Tibial nerve (tissue), 4 donors: ENCODE data around the gene PLCB1. TPM values are rescaled to one million over a fixed set of nuclear protein-coding genes. Genes with fewer than 3 reads are reported as not detected.
"Not testable (repeated sequence)": the region's sequence is repeated elsewhere in the genome, so short reads cannot be mapped to it uniquely, and the experiment has no call there.

ENCODE experiments used
- DNase-seq, 2 donors: peaks; one replicate each; pipeline ENCODE4 v3.0.0-alpha.2; 2019; ENCODE audit warnings: low spot score in 2 of 2
- H3K27ac ChIP-seq, 4 donors: fragments of 200-600 bp; sonication (generic) in 3 of 4; one replicate each; pipeline ENCODE4 v1.5.1; 2017 to 2019; ENCODE audit warnings: mild to moderate bottlenecking in 1 of 4
- H3K27me3 ChIP-seq, 2 donors: fragments of 200-600 bp; sonication (generic) in 1 of 2; one replicate each; pipeline versions ENCODE4 v1.5.1 to v1.6.0; 2017 to 2019
- H3K36me3 ChIP-seq, 3 donors: fragments of 200-600 bp; sonication (generic); one replicate each; pipeline ENCODE4 v1.5.1; 2018 to 2019
- H3K4me1 ChIP-seq, 4 donors: fragments of 200-600 bp; sonication (generic) in 3 of 4; one replicate each; pipeline ENCODE4 v1.5.1; 2017 to 2019
- H3K4me3 ChIP-seq, 4 donors: fragments of 200-600 bp; sonication (generic) in 3 of 4; one replicate each; pipeline ENCODE4 v1.5.1; 2017 to 2019; ENCODE audit warnings: mild to moderate bottlenecking in 1 of 4, moderate library complexity in 1 of 4
- H3K9me3 ChIP-seq, 4 donors: fragments of 200-600 bp; sonication (generic) in 3 of 4; one replicate each; pipeline ENCODE4 v1.5.1; 2017 to 2019
- CTCF ChIP-seq, 5 experiments: fragments of 200-600 bp in 3 of 5; fragments of 450-650 bp in 2 of 5; sonication (generic) in 3 of 5; IDR thresholded peaks; one replicate each; pipeline ENCODE4 v1.5.1; 2016 to 2019; ENCODE audit warnings: antibody characterized with exemption in 5 of 5, mild to moderate bottlenecking in 3 of 5, moderate library complexity in 2 of 5
- EP300 ChIP-seq, 2 donors: sonication (generic); formaldehyde crosslinking; IDR thresholded peaks; one replicate each; pipeline ENCODE4 v1.6.1; 2017; ENCODE audit warnings: antibody characterized with exemption in 2 of 2, mild to moderate bottlenecking in 1 of 2
- POLR2A ChIP-seq, 2 donors: fragments of 450-650 bp; IDR thresholded peaks; one replicate each; pipeline ENCODE4 v1.6.1; 2017; ENCODE audit warnings: antibody characterized with exemption in 2 of 2, mild to moderate bottlenecking in 2 of 2, moderate library complexity in 2 of 2
- WGBS, 2 donors: methylation state at CpG; one replicate each; pipeline ENCODE4 v1.1.5; 2018; 5-methylcytosine and 5-hydroxymethylcytosine counted together
- total RNA-seq, 4 donors: library from RNA; depleted of rRNA; stranded (reverse); fragments of >200 nt; gene quantifications; one replicate each; pipeline ENCODE4 v1.1.0, GENCODE V29; 2016

PLCB1 gene
- total RNA-seq, 4 donors from 2014 or later = 34.7 to 52.8 (median 39.2) TPM

GRCh38 chr20:8851446-8851845 lies 719.4 kb downstream of the PLCB1 start:
- Histone ChIP-seq H3K36me3 (no peaks in the 10 kb centered on the region), H3K4me3 (no peak overlapping the region), H3K4me1 (peaks cover 0 to 33% (median 10%) of the 10 kb centered on the region in 4 donors), H3K27me3 (no peaks in the 10 kb centered on the region), H3K9me3 (no peaks in the 10 kb centered on the region), H3K27ac (no peak overlapping the region)
- 100% methylated on average over 1 of the region's 1 CpG for WGBS, 2 donors
- DNase-seq = no peak
- TF ChIP-seq CTCF (IDR thresholded peaks at IDR 0.05) (no peak), POLR2A (IDR thresholded peaks at IDR 0.05) (no peak), EP300 (IDR thresholded peaks at IDR 0.05) (no peak)

- Histone ChIP-seq H3K4me1 (peaks cover 0 to 33% (median 10%) of the 10 kb centered on the region in 4 donors), H3K27ac (peak overlapping the region in 1 of 4 donors; percentile 22)
- not testable (repeated sequence) for H3K4me3 ChIP-seq, DNase-seq, H3K9me3 ChIP-seq, H3K36me3 ChIP-seq, H3K27me3 ChIP-seq
- 89 to 95% methylated on average over 2 of the region's 2 CpGs for WGBS, 2 donors
Measured at GRCh38 chr20:8851919-8852318, 719.9 kb downstream of the PLCB1 start.

GRCh38 chr20:8853211-8853610 lies 721.1 kb downstream of the PLCB1 start:
- H3K4me1 ChIP-seq = peaks cover 0 to 38% (median 10%) of the 10 kb centered on the region in 4 donors
- not testable (repeated sequence) for H3K9me3 ChIP-seq, H3K36me3 ChIP-seq, H3K4me3 ChIP-seq, H3K27me3 ChIP-seq, DNase-seq
- WGBS, 2 donors = 43 to 57% methylated on average over 3 of the region's 3 CpGs
- peak overlapping the region in 2 of 4 donors; percentile 70 to 74 for H3K27ac ChIP-seq

GRCh38 chr20:8853805-8854338 lies 721.8 kb downstream of the PLCB1 start:
- H3K27me3 ChIP-seq = no peaks in the 10 kb centered on the region
- H3K4me3 ChIP-seq = peak overlapping the region in 1 of 4 donors; percentile 23
- peak in 1 of 2 donors; percentile 60 for DNase-seq
- peak overlapping the region; percentile 34 to 74 (median 54) for H3K27ac ChIP-seq
- no peaks in the 10 kb centered on the region for H3K9me3 ChIP-seq
- 4 to 6% methylated on average over 6 of the region's 6 CpGs for WGBS, 2 donors
- no peaks in the 10 kb centered on the region for H3K36me3 ChIP-seq
- peaks cover 0 to 42% (median 10%) of the 10 kb centered on the region in 4 donors for H3K4me1 ChIP-seq
- TF ChIP-seq EP300 (IDR thresholded peaks at IDR 0.05) (peak in 1 of 2 donors; percentile 52), CTCF (IDR thresholded peaks at IDR 0.05) (peak; percentile 79 to 92 (median 90)), POLR2A (IDR thresholded peaks at IDR 0.05) (no peak)

- Histone ChIP-seq H3K27me3 (no peaks in the 10 kb centered on the region), H3K9me3 (no peaks in the 10 kb centered on the region), H3K27ac (peak overlapping the region; percentile 34 to 74 (median 54)), H3K36me3 (no peaks in the 10 kb centered on the region), H3K4me3 (peak overlapping the region in 2 of 4 donors; percentile 3 to 23), H3K4me1 (peaks cover 0 to 42% (median 10%) of the 10 kb centered on the region in 4 donors)
- DNase-seq = peak in 1 of 2 donors; percentile 22
- WGBS, 2 donors = 15 to 35% methylated on average over 12 of the region's 12 CpGs
- TF ChIP-seq POLR2A (IDR thresholded peaks at IDR 0.05) = no peak
- no peak for TF ChIP-seq EP300 (IDR thresholded peaks at IDR 0.05)
- no peak for TF ChIP-seq CTCF (IDR thresholded peaks at IDR 0.05)
Measured at GRCh38 chr20:8854571-8854970, 722.5 kb downstream of the PLCB1 start.

- Histone ChIP-seq H3K4me3 (no peak overlapping the region), H3K27ac (peak overlapping the region; percentile 5 to 77 (median 50)), H3K36me3 (no peaks in the 10 kb centered on the region), H3K27me3 (no peaks in the 10 kb centered on the region), H3K9me3 (no peaks in the 10 kb centered on the region), H3K4me1 (peaks cover 0 to 42% (median 10%) of the 10 kb centered on the region in 4 donors)
- no peak for DNase-seq
- TF ChIP-seq CTCF (IDR thresholded peaks at IDR 0.05) = no peak
- no peak for TF ChIP-seq POLR2A (IDR thresholded peaks at IDR 0.05)
- TF ChIP-seq EP300 (IDR thresholded peaks at IDR 0.05) = peak; percentile 31 to 65
Measured at GRCh38 chr20:8855315-8855714, 723.2 kb downstream of the PLCB1 start.
